HG02840 (cell line): Measurements from ENCODE around the gene CTU2.
"Not testable (repeated sequence)": the region's sequence is repeated elsewhere in the genome, so short reads cannot be mapped to it uniquely, and the experiment has no call there.

Experiments
- ATAC-seq: cut with Tn5 transposase; IDR thresholded peaks from one replicate; pipeline ENCODE4 v1.9.1; 2021; ENCODE audit warnings: mild to moderate bottlenecking, moderate library complexity, moderate number of reproducible peaks; ENCODE audit not compliant: unreplicated experiment, low FRiP score

CTU2 gene

DNA sequence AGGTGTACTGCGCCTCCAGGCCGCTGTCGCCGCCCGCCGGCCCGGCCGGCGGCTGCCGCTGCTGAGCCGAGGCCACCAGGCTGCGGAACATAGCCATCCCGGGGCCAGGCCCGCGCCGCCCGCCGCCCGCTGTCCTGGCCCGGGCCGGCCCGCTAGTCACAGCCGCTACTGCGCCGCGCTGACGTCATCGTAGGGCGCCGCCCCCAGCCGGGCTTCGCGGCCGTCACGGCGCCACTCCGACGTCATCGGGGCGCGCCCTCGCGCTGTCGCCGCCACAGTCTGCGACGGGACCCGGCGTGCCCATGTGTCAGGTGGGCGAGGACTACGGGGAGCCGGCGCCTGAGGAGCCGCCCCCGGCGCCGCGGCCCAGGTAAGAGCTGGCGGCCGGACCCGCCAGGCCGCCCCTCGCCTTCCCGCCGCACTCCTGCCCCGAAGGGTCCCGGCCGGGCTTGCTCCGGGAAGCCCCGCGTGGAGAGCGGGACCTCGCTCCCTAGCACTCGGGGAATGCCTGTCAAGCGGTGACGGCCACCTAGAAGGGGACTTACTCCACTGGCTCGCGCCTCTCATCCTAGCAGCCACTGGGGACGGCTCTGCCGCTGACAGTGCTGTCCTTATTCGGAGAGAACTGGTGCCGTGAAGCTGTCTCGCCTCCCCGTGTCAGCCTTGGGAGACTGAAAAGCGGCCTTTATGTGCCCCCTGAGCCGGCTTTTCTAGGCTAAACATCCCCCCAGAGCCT lies at the start of gene CTU2, which contains the start of gene RNF166:
Gene CTU2, plus strand, starts transcription at position 275 of the 736 bp plus-strand sequence. Its CDS starts 28 bp downstream, at position 303.
Gene RNF166, minus strand, starts transcription at position 180 of the 736 bp plus-strand sequence. Its CDS starts 83 bp downstream, at position 97.
- peak; percentile 66 for ATAC-seq

GRCh38 chr16:88657371-88657770 lies 48.9 kb upstream of the CTU2 start:
- ATAC-seq = no peak

DNA sequence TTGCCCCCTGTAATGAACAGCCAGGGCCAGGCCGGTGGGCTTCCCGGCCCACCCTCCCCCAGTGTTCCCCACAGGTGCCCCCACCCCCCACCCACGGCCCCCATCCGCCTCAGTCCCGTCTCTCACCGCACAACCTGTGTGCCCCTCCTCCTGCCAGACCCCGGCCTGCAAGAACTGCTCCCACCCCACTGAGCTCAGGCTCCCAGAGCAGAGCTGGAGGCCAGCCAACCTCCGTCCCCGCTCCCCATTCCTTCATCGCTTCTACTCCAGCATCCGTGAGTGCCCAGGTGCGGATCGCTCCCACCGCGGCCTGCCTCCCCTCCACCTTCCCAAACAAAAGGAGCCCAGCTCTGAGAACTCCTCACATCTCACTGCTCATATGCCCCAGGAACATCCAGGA lies 47.6 kb upstream of the CTU2 start:
- no peak for ATAC-seq

- no peak for ATAC-seq
Measured at GRCh38 chr16:88659160-88659559, 47.1 kb upstream of the CTU2 start.

DNA sequence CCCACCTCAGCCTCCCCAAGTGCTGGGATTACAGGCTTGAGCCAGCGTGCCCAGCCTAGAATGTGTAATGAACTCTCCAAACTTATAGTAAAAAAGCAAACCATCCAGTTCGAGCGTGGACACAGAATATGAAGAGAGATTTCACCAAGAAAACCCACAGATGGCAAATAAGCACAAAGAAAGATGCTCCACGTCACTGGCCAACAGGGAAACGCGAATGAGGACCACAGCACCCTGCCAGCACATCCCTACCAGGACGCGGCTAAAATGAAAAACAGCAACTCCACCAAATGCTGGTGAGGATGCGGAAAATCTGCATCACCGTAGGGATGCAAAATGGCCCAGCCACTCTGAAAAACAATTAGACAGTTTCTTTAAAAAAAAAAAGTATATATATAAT lies 44.8 kb upstream of the CTU2 start:
- no peak for ATAC-seq

DNA sequence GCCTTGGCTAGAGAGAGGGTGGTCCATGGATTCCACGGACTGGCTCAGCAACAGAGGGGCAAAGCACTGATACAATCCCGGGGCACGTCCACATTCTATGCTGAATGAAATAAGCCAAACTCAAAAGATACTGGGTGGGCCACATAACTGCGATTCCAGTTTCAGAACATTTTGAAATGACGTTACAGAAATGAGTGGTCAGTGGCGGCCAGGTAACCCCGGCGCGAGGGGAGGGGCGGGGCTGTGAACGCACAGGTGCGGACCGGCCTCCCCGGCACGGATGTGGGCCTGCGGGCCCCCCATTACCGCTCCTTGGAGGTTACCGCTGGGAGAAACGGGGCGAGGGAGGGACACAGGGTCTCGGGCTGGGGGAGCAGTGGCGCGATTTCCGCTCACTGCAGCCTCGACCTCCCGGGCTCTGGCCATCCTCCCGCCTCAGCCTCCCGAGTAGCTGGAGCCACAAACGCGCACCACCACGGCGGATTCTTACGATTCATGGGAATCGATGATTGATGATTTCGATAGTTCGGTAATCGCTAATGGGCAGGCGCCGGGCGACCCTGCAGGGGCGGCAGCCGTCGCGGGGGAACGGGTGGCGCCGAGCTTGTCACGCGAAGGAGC lies 44.0 kb upstream of the CTU2 start:
- ATAC-seq = no peak

GRCh38 chr16:88662843-88663606 lies 43.3 kb upstream of the CTU2 start, which contains the start of gene MVD:
MVD (minus strand) TSS chr16:88663091; CDS start chr16:88663080, 11 bp downstream.
- ATAC-seq = peak; percentile 96

DNA sequence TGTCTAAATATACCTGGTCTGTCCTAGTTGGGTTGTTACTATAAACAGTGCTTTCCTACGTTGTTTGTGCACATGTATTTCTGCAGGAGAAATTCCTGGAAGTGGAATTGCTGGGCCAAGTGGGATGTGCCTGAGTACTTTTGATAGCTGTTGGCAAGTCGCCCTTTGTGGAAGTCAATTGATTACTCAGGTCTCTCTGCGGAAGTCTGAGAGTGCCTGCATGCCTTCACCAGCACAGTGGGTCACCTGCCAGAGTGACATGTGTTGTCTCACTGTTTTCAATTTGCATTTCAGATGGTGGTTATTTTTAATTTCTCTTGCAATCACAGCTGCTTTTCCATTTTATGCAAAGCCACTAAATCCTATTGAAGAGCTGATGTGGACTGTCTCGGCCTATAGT lies 41.2 kb upstream of the CTU2 start:
- no peak for ATAC-seq

DNA sequence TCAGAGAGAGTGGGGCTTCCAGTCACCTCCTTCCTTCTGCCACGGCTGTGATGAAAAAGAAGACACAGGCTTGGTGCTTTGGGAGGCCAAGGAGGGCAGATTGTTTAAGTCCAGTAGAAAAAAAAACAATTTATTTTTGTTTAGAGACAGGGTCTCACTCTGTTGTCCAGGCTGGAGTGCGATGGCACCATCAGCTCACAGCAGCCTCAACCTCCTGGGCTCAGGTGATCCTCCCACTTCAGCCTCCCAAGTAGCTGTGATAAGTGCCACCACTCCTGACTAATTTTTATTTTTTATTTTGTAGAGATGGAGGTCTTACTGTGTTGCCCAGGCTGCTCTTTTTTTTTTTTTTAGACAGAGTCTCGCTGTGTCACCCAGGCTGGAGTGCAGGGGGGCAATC lies 40.7 kb upstream of the CTU2 start:
- ATAC-seq = no peak

DNA sequence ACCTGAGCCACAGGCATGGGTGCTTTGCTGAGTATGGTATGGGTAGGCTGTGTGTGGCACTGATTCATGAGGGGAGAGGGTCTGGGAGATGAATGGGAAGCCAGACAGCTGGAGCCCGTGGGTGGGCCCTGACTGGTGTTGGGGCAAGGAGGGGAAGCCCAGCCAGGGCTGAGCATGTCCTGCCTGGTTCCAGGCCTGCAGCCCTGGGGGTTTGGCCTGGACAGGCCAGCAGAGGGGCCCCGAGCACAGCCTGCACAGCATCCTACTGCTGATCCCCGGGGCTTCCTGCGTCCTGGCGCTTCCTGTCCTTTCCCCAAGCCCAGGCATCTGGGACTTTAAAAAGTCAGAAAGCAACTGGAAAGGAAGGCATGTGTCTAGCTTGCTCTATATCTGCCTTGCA lies 38.8 kb upstream of the CTU2 start:
- ATAC-seq = no peak

DNA sequence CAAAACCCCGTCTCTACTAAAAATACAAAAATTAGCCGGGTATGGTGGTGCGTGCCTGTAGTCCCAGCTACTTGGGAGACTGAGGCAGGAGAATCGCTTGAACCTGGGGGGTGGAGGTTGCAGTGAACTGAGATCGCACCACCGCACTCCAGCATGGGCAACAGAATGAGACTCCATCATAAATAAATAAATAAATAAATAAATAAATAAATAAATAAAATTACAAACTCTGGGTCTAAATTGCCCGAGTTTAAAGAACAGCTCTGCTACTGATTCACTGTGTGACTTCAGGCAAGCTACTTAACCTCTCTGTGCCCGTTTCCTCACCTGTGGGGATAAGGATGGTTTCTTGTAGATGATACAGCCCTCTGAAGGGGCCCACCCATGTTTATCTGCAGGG lies 36.8 kb upstream of the CTU2 start:
- ATAC-seq = not testable (repeated sequence)

- no peak for ATAC-seq
Measured at GRCh38 chr16:88669980-88670379, 36.3 kb upstream of the CTU2 start.

DNA sequence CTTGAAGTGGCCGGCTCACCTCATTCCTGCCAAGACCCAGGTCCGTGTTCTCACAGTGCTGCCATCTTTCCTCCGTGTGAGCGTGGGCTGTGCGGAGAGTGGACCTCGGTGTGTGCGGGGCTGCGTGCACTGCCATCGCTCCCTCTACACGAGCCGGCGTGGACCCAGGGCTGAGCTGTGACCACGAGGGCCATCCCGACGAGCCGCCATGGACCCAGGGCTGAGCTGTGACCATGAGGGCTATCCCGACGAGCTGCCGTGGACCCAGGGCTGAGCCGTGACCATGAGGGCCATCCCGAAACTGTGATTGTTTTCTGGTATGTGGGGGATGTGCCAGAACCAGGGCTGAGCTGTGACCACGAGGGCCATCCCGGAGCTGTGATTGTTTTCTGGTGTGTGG lies 34.5 kb upstream of the CTU2 start:
- ATAC-seq = no peak

- no peak for ATAC-seq
Measured at GRCh38 chr16:88672776-88673175, 33.5 kb upstream of the CTU2 start.

DNA sequence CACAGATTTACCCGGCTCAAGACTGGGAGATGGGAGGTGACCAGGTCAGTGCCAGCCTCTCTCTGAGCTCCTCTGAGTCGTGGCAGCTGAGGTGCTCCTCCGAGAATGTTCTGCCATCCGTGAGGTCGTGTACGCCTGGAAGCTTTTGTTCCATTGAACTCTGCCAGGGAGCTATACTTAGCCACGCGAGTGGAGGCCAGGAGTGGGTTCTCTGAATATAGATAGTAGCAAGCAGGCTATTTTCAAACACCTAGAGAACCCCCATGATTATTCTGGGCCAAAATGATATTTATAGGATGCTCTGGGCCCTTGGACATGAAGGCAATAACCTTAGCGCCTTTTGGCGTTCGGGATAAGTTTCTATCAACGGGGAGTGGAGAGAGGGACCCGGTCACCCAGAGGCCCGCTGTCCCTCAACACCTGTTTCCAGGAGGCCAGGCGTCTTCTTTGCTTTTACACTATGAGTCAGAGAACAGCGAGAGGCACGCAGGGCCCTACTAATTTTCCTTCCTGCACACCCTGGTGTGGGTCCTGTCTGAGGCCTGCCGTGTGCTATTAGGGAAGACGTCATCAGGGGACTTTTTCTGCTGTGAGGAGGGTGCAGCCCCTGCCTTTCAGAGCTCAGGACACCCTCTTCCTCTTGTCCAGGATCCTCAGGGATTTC lies 32.5 kb upstream of the CTU2 start:
- no peak for ATAC-seq

DNA sequence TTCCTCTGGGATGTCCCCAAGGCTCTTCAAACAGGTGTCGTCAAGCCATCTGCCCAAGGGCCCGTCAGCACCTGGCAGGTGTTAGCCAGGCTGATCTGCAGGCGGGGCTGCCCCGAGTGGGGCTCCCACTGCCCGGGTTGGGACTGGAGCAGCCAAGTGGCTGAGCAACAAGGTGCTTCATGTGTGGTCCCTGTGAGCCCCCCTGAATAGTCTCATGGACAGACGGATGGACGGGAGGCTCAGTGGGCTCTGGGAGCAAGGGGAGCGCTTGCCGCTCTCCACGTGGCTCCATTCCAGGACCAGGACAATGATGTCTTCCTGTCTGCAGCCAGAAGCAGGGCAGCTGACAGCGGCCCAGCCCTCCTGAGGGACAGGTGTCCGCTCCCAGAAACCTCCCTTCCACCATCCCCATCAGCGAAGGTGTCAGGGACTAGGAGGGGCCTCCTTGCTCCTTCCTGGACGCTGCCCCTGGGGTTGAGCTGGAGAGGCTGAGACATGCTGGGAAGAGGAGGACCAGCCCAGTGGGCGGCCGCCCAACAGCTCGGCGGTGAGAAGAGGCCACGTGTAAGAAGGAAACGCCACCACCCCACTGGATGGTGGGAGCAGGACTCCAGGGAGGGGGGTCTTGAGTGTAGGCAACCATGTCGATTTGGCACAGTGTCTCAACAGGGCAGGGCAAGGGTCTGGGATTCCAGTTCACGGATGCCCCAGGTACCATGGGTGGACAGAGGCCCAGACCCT lies 29.6 kb upstream of the CTU2 start:
- no peak for ATAC-seq

DNA sequence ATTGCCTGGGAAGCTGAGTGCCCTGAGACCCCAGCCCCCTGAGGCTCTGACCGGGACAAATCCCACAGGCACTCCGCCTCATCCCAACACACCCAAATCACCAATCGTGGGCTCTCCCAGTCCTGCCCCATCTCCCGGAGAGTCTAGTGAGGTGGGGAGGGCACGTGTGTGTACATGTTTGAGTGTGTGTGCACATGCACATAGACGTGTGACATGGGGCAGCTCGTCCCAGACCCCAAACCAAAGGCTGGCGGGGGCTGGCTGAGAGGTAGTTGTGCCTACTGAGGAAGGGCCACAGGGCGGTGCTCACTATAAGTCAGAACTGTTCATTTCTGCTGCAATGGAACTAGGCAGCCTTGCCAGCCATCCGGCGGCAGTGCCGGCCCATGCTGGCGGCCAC lies 28.6 kb upstream of the CTU2 start:
- ATAC-seq = no peak

GRCh38 chr16:88678224-88678979 lies 27.9 kb upstream of the CTU2 start:
- ATAC-seq = no peak

DNA sequence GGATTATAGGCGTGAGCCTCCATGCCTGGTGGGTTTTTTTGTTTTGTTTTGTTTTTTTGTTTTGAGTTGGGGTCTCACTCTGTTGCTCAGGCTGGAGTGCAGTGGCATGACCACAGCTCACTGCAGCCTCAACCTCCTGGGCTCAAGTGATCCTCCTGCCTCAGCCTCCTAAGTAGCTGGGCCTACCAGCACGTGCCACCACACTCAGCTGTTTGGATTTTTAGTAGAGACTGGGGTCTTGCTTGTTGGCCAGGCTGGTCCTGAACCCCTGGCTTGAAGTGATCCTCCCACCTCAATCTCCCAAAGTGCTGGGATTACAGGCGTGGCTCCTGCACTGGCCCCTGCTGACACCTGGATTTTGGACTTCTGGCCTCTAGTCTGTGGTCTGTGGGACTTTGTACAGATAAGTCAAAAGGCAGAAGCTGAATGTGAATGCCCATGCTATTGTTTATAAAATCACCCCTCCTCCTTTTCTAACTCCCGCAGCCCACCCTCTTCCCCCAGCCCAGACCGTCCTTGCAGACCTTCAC lies 25.7 kb upstream of the CTU2 start:
- ATAC-seq = no peak
